Activated CD8-positive, alpha-beta memory T cell treated with anti-CD3 and anti-CD28 coated beads for 4 hours (primary cell): ENCODE data around the gene MELTF.

Experiments used
- DNase-seq, 2 donors: peaks; one replicate each; pipeline ENCODE4 v3.0.0-alpha.2; 2020; ENCODE audit warnings: low read depth in 2 of 2

Gene MELTF

DNA sequence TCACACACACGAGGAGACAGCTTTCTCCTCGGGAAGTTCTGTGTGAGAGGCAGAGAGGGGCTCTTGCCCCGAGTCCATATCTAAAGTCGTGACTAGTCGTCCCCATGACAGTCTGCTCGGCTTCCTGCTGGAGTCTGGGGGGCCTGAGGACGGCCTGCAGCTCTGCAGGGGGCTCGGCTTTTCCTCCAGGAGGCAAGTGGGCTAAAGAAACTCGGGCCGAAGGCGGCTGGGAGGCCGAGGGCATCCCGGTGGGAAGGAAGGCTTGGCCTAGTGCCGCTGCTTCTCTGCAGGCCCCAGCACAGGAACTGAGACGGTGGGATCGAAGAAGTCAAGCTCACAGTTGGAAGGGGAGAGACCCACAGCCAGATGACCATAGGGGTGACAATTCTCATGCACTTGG lies 35.6 kb downstream of the MELTF start:
- no peak for DNase-seq

DNA sequence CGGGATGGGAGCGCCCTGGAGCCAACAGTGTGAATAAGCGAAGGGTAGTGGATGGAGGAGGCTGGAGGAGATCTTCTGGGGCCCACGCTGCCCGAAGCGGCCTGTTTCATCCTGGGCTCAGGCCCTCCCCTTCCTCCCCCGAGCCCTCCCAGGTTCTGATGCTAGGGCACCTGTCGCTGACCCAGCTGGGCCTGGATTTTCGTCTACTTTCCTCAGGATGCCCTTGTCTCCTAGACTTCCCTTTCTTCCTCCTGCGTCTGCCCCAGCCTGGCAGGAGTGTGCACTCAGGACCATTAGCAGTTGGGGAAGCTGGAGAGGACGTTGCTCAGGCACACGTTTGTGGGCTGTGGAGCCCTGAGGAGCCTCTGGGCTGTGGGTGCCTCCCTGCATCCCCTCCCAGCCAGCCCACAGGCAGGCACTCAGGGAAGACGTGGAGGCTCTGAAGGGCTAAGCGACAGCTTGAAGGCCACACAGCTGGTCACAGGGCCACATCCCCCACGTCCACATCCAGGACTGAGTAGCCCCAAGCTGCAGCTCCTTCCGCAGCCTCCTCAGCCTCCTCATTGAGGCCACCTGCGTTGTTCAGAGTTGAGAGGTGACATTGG lies 37.1 kb downstream of the MELTF start:
- DNase-seq, result no peak

DNA sequence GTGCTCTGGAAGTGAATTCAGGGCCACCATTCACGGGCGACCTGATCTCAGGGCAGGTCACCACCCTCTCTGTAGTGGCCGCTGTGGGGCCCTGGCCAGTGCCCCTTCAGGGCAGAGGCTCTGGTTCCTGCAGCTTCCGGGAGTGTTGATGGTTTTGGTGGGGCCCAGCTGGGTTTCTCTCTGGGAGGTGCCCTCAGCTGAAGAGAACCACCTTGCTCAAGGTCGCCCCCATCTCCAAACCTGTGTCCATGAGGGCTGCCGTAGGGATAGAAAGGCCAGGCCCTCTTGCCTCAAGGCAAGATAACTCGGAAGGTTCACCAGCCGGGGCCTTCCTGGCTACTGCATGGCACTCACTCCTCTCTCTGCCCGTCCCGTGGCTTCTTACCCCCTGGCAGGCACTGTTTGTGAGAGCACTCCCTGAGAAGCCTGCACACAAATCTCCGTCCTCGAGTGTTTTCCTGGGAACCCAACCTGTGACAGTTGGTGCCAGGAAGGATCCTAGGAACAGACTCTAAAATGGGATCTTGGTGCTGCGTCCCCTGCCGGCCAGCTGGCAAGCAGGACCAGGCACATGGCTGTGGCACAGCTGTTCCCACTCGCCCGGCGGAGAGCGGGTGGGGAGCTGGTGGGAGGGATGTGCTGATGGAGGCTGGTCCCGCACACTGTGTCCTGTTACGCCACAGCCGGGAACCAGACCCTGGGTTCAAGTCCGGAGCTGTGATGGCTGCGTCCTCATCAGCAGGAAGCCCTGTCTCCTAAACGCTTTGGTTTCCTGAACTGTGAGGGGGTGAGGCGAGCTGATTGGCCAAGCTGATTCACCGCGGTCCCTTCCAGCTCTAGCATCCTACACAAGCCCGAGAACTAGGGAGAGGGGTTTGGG lies 37.8 kb downstream of the MELTF start:
- no peak for DNase-seq

DNA sequence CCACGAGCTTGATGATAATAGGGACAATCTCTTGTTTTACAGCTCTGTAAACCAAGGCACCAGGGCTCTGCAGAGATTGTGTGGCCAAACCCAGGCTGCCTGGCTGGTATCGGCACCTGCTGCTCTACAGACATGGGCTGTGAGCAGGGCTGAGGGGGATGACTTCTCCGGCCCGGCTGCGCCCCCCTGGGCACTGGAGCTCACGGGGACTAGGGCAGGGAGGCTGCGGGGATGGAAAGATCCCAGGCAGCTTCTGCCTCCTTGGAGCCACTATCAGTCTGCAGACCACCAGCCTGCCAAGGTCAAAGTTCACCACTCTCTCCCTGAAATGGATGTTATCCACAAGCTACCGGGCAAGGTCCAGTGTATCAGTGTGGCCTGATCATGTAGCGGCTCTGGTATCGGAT lies 39.0 kb downstream of the MELTF start:
- DNase-seq, result no peak

DNA sequence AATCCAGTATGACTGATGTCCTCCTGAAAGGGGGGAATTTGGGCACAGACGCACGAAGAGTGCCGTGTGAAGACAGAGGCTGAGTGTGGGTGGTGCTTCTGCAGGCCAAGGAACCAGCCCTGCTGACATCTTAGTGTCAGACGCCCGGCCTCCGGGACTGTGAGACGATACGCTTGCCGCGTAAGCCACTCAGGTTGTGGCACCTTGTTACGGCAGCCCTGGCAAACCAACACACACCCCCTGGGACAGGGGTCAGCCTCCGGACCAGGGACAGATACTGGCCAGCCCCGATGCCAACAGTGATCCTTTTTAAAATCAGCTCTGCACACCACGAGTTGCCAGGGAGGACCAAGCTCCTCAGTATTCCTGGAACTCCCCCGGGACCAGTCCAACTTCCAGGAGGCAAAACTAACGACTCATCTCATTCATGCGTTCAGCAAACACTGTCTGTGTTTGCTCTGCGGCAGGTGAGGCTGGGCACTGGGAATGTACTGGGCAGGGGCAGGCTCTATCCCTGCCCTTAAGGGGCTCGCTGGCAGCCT lies 39.8 kb downstream of the MELTF start:
- DNase-seq, result no peak

DNA sequence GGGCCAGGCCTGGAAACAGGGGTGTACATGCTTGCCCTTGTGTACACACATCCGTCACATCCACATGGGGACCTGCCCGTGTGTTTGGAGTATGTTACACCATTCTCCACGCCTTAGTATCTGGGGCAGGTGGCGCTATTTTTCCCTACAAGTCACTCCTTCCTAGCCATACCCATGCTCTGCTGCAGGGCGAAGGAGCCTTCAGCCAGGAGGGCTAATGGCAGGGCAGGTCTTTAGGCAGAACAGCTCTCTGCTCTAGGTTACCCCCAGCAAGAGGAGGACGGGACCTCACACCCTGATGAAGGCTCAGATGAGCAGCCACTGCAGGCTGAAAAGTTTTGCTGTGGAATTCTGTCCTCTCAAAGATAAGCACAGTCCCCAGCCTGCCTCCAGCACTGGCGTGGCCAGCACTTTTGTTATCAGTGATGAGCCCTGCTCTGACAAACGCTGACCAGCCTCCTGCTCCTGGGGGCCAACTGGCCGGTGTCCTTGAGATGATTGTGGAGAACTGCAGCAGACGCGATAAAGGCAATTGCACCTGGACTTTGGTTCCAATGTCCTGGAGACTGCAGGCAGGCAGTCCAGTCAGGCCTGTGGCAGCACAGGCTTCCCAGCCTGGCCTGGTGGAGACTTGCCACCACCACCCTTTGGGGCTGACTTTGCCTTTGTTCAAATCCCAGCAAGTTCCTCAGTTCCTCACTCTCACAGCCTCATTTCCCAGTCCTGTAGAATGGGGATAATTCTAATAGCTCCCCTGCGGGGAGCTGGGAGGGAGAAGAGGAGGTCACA lies 41.2 kb downstream of the MELTF start:
- no peak for DNase-seq

DNA sequence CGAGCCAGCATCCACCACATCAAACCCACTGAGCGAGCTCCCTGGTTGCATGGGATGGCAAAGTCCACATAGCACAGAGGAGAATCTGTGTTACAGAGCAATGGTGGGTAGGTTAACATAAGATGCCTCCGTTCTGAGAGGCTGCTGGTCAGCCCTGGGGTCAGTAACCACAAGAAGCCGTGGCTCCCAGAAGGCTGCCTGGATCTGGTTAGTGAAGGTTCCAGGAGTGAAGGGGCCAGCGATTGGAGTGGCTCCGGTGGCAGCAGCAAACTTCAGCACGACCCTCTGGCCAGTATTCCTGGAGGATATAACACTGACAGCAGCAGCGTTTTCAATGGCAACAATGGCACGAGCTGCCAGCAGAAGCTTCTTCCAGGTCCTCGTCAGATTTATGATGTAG lies 42.6 kb downstream of the MELTF start:
- DNase-seq, result no peak

DNA sequence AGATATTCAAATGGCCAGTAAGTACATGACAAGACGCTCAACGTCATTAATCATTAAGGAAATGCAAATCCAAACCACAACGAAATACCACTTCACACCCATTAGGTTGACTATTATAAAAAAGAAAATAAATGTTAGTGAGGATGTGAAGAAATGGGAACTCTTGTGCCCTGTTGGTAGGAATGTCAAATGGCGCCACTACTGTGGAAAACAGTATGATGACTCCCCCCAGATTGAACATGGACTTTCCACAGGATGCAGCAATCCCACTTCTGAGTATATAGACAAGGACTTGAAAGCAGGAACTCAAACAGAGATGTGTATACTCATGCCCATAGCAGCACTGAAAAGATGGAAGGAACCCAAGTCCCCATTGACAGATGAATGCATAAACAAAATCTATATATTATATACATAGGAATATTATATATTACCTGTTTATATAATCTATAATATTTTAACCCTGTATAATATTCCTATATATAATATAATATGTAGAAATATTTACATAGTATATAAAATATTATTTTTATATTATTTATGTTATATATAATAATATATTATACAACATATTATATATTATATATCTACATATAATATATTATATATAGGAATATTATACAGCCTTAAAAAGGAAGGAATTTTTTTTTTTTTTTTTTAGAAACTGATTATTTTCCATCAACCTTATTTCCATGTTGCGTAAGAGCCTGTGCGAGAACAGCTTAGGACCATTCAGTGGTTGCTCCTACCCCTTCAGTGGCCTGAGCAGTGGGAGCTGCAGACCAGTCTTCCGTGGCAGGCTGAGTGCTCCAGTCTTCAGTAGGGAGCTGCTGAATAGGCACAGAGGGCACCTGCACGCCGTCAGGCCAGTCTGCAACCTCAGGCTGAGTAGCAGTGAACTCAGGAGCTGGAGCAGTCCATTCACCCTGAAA lies 43.4 kb downstream of the MELTF start:
- no peak for DNase-seq

DNA sequence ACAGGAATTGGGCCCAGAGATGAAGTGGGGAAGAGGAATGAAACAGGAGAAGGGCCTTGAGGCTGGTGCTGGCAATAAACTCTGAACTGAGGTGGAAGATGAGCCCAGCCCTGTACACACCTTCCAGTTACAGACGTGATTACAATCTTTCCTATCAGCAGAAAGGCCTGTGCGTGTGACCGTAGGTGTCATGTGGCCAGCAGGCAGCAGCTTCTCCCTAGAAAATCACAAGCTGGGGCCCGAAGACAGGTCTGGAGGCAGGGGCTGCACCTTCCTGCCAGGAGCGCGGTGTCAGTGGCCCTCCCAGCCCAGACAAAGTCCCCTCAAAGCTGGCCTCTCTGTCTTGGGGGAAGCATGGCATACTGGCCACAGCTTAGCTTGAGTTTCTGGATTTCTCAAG lies 44.3 kb downstream of the MELTF start:
- no peak for DNase-seq

DNA sequence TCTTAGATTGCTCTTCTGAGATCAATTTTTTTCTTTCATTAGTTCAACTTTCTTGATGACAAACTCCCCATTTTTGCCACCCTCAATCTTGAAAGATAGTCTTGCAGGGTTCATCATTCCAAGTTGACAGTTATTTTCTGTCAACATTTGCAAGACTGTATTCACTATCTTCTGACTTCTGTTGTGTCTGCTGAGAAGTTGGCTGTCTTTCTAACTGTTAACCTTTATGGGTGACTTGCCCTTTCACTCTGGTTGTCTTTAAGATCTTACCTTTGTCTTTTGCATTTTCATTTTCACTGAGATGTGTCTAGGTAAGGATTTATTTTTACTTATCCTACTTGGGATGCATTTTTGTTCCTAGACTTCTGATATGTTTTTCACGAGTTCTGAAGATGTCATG lies 46.4 kb downstream of the MELTF start:
- no peak for DNase-seq

DNA sequence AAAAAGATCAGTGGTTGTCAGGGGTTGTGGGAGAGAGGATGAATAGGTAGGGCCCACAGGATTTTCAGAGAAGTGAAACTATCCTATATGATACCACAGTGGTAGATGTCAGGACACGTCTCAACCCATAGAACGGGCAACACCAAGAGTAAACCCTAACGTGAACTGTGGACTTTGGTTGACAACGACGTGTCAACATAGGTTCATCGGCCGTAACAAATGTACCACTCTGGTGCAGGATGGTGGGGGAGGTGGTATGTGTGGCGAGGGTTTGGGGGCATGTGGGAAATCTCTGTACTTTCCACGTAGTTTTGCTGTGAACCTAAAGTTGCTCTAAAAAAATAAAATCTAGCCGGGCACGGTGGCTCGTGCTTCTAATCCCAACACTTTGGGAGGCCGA lies 48.0 kb downstream of the MELTF start:
- DNase-seq, result no peak

DNA sequence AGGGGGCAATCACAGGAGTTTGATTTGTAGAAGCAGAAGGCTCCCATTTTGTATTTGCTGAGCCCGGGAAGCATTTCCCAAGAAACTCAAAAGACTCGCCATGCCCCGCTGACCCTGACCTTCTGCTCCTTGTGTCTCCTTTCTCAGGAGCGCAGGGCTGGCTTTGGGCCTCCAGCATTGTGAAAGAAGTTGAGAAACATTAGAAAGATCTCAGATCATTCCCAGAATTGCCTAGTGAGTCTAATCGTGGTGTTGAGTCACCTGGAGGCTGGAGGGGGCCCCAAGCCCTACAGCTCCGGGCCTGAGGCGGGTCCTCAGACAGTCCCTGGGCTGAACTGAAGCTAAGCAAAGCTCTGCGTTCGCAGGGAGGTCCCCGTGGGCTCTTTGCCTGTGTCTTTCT lies 50.1 kb downstream of the MELTF start:
- DNase-seq, result no peak

DNA sequence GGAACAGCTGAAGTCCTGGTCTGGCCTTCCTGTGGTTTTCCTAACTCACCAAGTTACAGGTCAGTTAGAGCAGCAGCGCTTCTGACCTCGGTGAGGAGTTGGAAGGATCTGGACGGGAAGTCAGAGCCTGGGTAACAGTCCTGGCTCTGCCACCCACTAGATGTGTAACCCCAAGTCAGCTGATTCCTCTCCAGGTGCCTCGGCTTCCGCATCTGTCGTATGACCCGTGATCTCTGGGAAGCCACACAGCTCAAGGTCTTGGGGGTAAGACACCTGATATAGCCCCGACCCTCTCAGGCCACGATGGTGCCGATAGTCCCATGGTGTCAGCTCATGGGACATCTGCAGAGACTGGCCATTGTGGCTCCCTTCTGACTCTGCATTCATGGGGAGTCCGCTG lies 52.7 kb downstream of the MELTF start:
- DNase-seq, result no peak

DNA sequence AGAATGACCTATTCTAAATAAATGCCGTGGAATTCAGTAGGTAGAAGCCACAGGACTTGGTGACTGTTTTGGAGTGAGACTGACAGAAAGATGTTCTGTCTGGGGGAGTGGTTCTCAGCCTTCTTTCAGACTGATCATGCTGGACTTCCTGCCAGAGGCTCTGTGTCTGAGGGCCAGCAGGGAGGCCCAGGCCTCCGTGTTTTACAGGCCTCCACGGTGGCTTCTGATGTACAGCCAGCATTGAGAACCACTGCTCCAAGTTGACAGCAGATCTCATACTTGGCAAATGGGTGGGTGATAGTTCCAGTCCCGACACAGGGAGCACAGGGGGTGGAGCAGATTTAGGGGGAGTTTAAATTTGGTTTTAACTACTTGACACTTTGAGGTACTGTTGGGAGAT lies 54.3 kb downstream of the MELTF start:
- no peak for DNase-seq

DNA sequence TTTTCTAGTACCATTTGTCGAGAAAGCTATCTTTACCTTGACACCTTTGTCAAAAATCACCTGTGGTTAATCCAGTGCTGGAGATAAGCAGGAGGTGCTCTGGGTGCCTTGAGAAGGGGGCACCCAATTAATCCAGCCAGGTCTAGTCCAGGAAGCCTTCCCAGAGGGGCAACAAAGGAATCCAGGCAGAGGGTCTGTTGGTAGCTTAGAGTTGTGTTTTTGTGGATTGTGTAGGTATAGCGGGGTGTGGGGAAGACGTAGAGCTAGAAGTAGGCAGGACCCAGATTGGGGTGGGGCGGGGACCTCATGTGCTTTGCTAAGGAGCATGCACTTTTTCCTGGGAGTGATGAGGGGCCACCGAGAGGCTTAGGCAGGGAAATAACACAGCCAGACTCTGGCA lies 55.0 kb downstream of the MELTF start:
- DNase-seq, result no peak

DNA sequence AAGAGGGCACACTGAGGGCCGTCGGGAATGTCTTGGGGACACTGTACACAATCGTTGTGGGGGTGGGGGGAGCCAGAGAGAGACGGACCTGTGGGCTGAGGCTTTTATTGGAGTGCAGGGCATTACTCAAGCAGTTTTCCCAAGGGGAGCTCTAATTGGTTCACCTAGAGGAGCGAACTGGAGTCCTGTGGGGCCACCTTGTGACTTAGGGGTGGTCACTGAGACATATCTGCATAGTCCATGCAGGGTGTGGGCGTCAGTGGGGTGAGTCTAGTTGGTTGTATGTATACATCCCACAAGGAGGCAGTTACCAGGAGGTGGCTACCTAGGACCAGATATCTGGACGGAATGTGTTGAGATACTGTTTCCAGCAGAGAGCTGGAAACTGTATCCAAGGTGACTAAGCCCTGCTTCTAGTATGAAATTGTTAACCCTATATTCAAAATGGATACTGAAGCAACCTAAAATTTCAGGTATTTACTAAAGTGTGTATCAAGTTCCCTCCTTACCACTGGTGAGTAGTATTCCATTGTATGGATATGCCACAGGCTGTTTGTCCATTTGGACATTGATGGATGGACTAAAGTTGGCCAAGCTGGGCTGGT lies 58.4 kb downstream of the MELTF start:
- DNase-seq, result no peak

DNA sequence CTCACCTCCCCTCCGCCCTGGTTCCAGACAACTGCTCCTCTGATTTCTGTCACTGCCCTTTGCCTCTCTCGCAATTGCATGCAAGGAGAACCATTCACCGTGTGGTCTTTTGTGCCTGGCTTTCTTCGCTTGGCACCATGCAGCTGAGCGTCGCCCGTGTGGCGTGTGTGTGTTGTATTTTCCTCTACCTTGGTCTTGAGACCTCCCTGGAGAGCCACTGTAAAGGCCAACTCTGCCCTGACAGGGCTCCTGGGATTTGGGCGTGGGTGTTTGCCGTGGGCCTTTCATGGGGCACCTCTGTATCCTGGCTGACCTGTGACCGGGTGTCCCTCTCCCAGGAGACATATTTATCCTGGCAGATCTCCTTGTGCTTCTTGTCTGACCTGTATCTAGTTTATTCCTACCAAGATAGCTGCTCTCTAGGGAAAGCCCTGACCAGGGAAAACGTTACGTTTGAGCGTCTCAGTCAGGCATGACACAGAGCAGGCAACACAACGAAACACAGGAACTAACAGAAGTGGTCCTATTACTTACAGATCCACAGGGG lies 59.0 kb downstream of the MELTF start:
- no peak for DNase-seq

DNA sequence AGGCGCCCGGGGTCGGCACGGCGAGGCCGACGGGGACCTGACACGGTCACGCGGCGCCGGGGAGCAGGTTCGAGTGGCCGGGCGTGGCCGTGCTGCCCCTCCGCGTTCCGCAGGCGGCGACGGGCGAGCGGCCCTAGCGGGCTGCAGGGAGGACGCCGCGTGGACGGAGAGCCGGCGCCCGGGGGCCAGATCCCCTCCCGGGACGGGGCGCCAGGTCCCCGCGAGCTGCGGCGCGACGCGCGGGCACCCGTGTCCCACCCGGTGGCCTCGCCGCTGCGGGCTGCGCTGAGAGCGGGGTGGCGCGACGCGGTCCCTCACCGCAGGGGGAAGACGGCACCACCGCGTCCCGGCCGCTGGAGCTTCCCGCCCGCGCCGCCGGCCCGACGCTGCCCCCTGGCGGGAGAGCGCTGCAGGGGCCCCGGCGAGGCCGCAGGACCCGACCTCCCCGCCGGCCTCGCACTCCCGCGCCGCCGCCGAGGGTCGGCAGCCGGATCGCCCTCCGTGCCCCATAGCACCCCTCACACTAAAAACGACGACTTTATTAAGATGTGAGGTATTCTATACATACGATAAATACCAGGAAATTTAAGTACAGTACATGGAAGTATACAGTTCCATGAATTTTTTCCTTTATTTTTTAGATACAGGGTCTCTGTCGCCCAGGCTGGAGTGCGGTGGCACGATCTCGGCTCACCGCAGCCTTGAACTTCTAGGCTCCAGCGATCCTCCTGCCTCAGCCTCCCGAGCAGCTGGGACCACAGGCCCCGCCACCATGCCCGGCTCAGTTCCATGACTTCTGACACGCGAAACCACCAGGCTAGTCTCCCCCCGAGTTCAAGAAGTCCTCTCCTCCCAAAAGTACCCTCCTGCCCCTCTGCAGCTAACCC lies 59.7 kb downstream of the MELTF start:
- DNase-seq, result peak in 1 of 2 donors; percentile 36

DNA sequence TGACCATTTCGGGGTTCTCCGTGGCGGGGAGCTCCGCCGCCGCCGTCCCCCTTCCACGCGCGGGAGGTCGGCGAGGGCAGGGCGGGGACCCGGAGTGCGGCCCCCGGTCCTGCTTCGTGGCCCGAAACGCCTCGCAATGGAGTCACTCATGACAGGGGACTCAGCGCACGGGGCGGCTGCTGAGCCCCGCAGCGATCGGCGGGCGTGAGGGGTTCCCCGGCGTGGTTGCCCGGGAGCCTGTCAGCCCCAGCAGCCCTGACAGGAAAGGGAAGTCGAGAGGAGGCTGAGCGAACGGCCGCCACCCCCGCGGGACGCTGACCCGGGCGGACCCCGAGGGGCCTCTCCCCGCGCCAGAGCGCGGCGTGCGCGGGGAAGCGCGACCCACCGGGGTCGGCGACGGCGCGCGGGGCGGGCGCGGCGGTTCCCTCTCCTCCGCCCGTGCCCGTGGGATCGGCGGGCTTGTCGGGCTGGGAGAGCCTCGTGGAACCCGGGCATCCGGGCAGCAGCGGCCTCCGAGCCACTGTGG lies 60.4 kb downstream of the MELTF start:
- DNase-seq, result no peak
